ENCODE data around the gene DNAJC3.

DNA sequence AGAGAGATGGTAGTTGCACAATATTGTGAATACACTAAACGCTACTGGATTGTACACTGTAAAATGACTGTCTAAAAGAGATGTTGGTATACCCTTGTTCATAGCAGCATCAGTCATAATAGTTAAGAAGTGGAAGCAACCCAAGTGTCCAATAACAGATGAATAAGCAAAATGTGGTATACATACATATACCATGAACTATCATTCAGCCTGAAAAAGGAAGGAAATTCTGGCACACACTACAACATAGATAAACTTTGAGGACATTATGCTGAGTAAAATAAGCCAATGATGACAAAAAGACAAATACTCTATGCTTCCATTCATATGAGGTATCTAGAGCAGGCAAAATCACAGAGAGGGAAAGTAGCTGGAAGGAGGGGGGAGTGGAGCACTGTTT lies 48.5 kb upstream of the DNAJC3 start:
- TF ChIP-seq YY1 (IDR thresholded peaks at IDR 0.05; ENCODE audit: insufficient read depth, insufficient read length) (no peak), SUZ12 (IDR thresholded peaks at IDR 0.05; ENCODE audit: extremely low read depth, insufficient read depth, insufficient read length) (no peak)
